ENCODE data around the gene SYAP1.
"Not testable (repeated sequence)": the region's sequence is repeated elsewhere in the genome, so short reads cannot be mapped to it uniquely, and the experiment has no call there.

Gene SYAP1

DNA sequence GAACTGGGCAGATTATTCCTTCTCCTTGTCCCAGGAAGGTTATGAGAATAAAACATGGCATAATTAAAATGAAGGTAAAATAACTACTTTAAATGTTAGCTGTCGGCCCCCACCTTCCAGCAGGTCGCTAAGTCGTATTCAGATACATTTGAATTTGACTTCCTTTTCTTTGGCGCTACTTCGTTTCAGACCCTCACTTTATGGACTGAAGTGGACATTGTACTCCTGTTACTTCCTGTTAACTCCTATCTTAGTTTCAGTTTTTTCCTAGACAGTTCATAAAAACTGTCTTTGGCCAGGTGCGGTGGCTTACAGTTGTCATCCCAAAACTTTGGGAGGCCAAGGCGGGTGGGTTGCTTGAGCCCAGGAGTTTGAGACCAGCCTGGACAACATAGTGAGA, 5.7 kb downstream of the SYAP1 start:
- no peak for DNase-seq (ENCODE audit: low read depth)

DNA sequence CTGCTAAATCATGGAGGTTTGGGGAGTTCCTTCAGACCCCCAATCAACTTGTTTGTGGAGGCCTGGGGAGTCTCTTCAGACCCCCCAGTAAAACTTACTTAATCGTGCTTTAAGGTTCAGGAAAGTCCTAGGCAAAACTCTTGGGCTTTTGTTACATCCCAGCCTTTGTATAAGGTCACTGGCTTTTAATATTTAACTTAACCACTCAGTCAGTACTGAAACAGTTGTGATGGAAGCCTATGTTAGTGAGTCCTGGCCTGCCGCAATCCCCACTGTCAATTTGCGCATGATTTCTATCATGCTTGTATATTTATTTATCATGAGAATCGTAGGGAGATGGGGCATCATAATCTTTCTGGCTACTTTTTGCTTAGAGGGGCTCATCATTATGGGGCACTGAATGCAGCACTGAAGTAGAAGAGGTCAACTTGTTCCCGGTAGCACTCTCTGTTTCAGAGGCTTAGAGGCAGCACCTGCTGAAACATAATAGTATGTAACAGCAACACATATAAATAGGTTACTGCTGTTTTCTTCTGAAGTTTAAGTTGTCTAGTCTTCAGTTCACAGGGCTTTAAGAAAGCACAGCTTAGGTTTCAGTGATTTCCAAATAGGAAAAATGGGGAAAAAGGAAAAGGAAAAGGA, 7.1 kb downstream of the SYAP1 start:
- not testable (repeated sequence) for DNase-seq (ENCODE audit: low read depth)

DNA sequence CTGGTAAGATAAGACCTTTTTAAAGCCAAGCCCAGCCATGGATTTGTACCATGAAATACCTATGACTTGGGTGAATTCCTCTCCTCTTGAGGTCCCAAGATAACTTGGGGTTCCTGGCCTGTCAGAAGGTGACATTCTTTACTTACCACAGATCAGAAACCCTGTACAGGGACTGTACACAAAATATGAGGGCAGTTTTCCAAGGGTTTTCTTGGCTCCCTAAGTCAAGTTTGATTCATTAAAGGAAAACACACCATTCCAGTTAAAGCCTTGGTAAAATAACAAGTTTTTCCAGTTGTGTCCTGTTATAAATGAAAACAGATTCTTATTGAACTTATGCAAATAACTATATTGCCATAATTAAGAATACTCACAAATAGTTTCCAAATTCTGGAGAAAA, 8.2 kb downstream of the SYAP1 start:
- DNase-seq (ENCODE audit: low read depth): no peak

DNA sequence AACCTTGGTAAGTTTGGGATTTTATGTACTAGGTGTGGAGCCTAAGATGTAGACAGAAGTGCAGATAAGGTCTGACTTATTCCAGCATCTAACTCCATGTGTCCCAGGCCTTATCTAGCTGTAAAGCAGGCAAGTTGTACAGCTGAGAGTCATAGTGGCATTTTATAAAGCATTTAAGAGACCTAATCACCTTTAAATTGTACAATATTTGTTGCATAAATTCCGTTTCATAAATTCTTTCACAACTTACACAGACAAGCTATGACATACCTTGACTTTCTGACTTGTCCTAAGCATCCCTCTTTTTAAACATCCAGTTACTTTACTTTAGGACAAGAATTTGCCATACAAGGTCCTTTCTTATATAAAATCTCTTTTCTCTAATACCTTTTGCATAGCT, 11.0 kb downstream of the SYAP1 start:
- no peak for DNase-seq (ENCODE audit: low read depth)

DNA sequence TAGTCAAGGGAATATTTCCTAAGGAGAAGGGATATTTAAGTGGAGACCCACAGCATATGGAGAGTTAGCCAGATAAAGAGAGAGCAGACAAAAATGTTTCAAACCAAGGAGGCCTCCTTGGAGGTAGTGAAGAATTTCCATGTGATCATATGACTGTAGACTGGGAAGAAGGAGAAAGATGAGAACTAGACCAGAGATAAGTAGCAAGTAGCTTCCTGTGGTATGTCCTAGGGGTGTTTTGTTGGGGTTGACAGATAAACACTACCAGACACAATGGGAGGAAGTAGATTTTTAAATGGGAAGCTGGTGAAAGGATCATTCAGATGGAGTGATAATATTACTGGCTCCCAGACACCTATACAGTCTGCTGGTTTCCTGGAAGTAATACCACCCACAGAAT, 13.6 kb downstream of the SYAP1 start:
- DNase-seq (ENCODE audit: low read depth): no peak

DNA sequence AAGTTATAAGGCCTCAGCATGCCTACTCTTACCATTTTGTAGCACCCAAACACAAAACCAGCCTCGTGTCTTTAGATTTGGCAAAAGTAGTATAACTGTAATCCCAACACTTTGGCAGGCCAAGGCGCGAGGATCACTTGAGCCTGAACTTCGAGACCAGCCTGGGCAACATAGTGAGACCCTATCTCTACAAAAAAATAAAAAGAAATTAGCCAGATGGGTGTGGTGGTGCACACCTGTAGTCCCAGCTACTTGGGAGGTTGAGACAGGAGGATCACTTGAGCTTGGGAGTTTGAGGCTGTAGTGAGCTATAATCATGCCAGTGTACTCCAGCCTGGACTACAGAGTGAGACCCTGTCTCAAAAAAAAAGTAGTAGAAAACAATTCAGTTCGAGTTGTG, 17.6 kb downstream of the SYAP1 start:
- no peak for DNase-seq (ENCODE audit: low read depth)

DNA sequence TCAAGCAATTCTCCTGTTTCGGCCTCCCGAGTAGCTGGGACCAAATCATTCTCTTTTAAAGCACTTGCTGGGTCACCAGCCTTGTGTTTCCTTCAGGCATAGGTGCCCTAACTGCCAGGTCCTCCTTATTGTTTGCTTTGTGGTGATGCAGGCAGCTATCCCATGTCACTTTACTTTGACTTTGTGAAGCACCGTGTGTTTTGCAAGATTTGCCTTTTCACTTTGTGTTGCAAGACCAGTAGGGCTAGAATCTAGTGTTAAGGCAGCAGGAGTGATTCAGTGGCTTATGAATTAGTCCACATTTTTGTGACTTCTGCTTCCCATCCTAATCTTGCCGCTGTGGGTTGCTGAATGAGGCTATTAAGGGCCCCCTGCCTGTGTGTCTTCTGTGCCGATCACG, 20.2 kb downstream of the SYAP1 start:
- DNase-seq (ENCODE audit: low read depth): no peak

DNA sequence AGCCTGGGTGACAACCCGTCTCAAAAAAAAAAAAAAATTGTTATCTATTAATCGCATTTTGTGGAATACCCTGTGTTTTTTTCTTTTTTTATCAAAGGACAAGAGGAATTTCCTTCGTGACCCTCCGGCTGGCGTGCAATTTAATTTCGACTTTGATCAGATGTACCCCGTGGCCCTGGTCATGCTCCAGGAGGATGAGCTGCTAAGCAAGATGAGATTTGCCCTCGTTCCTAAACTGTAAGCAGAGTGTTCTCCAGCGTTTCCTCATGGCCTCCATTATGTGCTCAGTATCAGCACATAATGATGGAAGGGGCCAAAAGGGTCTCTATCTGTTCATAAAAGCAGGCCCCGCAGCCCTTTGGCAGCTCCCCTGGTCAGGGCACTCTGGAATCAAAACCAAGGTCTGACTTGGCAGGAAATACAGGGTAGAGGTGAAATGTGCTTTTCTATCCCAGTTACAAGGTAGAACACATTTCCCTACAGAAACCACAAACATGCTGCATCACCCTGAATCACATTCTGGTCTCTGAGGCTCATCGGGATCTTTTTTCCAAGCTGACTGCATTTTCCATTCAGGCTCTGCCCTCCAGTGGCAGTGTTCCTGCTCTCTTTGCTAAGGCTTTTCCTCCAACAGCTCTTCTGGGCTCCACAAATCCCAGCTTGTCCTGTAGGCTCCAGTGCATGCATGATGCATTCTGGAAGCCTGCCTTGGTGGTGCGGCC, 24.4 kb downstream of the SYAP1 start:
- DNase-seq (ENCODE audit: low read depth): no peak

DNA sequence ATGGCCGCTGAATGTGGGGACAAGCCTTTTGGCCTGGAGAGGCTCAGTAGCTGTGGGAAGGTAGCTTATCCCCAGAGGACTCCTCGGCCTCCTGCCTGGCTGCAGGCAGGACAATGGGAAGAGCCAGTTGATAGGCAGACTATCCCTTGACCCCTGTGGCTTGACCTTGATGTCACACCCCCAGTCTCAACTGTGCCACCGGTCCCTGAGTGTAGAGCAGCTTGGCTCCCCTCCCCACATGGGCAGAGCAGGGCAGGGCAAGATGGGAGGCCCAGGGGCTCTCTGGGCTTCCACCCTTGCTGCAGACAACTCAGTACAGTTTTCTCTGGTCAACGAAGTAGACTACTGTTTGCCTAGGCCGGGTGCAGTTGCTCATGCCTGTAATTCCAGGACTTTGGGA, 25.7 kb downstream of the SYAP1 start:
- DNase-seq (ENCODE audit: low read depth): no peak

DNA sequence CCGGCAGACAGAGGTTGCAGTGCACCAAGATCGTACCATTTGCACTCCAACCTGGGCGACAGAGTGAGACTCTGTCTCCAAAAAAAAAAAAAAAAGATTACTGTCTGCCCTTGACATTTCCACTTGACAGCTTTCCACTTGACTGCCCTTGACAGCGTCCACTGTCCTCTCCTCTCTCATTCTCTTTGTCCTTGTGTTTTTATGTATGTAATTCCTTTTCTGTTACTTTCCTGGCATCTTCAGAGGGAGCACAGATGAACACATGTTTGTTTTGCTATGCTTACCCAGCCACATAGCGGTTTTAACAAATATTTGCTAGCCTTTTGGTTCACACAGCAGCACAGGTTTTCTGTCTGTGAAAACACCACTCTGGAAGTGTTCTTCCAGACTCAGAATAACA, 26.2 kb downstream of the SYAP1 start:
- no peak for DNase-seq (ENCODE audit: low read depth)

DNA sequence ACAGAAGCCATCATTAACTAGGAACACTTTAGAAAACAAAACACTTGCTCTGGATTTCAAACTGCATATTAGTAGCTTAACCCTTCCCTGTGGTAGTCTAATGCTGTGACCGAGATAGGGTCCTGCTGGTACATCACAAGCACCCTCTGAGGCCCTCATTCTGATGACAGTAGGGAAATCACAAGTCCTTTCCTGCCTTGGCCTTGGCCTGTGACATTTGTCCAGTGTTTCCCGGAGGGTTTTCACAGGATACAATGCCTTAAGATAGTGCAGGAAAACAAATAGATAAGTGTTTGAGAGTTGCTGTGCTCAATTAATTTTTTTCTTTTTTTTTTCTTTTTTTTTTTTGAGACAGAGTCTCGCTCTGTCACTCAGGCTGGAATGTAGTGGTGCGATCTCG, 29.0 kb downstream of the SYAP1 start:
- no peak for DNase-seq (ENCODE audit: low read depth)

DNA sequence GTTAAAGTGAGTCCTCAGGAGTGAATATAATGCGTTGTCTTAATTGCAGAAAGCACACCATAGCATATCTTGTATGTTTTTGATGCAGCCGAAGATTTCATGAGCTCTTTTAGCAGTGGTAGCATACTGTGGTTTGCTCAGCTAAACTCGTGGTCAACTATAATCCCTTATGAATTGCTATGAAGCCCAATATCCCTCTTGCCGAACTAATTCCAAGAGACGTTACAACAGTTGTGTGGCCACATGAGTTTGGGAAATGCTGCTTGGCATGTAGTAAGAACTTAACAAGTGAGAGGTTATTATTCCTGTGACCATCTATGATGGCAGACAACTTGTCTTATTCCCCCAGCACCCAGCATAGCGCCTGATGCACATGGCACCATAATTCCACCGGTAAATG, 30.7 kb downstream of the SYAP1 start:
- no peak for DNase-seq (ENCODE audit: low read depth)

DNA sequence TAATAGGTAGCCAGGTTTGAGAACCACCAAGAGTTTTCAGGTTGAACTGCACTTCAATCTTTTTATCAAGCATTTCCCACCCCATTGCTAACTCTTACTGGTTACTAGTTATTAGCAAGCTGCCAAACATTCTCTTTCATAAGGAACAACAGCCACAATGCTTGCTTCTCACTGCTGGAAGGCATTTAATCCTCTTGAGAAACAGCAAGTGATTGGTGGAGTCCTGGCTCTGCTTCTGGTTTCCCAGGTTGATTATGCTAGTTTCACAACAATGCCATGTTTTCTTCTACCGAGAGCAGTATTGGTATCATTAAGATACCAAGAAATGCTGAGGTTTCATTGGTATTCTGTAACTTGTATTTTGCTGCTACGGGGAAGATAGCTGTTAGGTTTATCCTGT, 34.6 kb downstream of the SYAP1 start:
- no peak for DNase-seq (ENCODE audit: low read depth)

DNA sequence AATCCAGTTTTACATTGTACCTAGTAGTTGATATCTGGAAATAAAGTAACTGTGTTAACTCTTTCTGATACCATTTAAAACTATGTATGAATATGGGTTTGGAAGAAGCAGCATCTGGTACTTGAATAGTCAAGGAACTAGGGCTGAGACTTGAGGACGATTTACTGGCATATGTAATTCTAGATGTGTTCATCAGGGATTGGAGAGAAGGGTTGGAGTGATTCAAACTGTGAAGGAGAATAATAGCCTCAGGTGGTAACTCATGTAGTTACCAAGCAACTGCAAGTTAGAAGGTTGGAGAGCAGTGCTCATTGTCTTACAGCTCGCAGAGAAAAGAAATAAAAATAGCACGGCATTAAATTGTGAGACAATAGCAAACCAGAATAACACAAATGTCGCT, 37.3 kb downstream of the SYAP1 start:
- no peak for DNase-seq (ENCODE audit: low read depth)

DNA sequence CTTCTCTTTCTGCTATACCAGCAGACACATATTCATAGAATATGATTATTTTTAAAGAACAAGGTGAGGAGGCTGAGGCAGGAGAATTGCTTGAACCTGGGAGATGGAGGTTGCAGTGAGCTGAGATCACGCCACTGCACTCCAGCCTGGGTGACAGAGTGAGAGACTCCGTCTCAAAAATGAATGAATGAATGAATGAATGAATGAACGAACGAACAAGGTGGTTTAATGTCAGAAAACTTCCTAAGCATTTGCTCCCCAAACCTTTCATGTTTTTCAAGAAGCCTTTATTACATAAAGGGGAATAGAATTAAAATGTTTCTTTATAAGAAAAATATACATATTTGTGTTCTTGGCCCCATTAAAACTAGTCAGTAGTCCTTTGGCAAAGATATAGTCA, 42.1 kb downstream of the SYAP1 start:
- DNase-seq (ENCODE audit: low read depth): not testable (repeated sequence)

DNA sequence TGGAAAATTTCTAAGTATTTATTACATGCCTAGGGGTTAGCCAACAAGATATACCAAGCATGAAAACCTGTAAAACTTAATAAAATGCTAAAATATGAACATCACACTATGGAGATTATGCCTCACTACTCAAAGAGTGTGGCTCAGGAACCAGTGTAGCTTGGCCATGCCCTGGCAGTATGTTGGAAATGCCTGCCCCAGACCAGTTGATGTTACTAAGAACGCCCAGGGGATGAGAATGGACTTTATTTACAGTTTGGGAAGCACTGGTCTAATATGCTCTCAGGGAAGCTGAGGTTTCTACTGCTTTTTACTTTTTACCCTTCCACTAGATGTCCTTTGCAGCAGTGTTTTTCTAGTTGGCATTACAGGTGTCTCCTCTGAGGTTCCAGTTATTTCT, 43.2 kb downstream of the SYAP1 start:
- DNase-seq (ENCODE audit: low read depth): no peak

DNA sequence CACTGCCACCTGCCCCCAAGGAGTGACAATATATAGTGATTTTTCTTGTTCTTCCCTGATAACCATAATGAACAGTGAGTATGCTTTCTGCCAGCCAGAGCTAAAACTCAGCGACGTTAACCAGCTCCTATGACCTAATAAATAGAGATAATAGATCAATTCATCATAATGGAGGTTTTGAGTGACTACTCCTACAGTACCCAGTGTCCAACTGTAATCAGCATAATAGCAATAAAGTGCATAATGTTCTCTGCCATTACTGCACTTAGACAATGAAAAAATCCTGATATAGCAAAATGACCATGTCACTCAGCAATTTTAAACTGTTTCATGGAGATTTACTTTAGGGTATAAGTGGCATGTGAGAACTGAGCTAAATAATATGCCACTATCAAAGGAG, 46.2 kb downstream of the SYAP1 start:
- DNase-seq (ENCODE audit: low read depth): no peak

DNA sequence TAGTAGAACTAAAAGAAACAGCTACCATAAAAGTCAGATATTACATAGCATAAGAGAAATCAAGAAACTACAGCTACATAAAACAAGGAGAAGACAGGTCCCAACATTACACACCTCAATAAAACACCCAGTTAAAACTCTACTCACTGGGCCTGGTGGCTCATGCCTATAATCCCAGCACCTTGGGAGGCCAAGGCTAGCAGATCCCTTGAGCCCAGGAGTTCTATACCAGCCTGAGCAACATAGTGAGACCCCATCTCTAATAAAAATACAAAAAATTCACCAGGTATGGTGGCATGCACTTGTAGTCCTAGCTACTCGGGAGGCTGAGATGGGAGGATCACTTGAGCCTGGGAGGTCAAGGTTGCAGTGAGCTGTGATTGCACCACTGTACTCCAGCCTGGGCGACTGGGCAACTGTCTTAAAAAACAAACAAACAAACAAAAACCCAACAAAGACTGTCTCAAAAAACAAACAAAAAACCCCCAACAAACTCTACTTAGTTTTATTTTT, 51.6 kb downstream of the SYAP1 start:
- no peak for DNase-seq (ENCODE audit: low read depth)

DNA sequence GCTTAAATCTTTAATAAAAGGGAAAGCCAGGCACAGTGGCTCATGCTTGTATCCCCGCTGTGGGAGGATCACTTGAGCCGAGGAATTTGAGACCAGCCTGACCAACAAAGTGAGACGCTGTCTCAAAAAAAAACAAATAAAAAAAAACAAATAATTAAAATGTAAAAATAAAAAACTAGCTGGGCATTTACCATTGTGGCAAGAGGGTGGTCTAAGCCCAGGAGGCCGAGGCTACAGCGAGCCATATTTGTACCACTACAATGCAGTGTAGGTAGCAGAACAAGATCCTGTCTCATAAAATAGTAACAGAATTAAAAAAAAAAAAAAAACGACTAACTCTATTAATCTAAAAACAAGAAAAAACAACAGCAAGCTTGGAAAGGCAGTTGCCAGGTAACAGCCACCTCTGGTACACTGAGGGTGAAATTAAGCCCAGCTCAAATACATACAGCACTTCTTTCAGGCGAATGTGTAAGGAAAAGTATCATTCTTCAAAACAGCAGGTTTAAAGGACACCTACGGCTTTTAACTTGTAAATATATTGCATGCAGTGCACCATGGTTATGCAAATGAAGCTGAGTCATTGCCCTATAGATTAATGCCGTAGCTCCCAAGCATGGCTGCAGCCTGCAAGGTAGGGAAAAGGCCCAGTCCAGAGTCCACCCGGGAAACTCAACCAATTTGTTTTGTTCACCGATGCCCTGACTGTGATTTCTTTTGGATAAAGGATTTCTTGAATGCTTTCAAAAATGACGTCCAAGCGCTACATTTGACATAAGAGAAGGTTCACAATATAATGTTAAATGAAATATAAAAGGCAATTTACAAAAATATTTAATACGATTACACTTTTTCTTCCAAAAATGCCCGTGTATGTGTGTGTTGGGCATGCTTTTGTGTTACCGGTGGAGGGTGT, 52.3 kb downstream of the SYAP1 start:
- DNase-seq (ENCODE audit: low read depth): no peak

DNA sequence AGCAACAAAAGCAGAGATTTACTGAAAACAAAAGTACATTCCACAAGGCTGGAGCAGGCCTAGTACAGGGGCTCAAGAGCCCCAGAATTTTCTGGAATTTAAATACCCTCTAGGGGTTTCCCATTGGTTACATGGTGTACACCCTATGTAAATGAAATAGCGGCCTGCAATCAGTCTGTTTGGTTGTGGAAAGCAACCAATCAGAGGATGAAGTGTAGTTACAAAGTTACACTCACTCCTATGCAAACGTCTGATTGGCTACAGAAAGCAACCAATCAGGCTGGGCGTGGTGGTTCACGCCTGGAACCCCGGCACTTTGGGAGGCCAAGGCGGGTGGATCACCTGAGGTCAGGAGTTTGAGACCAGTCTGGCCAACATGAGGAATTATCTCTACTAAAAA, 53.0 kb downstream of the SYAP1 start:
- DNase-seq (ENCODE audit: low read depth): no peak

DNA sequence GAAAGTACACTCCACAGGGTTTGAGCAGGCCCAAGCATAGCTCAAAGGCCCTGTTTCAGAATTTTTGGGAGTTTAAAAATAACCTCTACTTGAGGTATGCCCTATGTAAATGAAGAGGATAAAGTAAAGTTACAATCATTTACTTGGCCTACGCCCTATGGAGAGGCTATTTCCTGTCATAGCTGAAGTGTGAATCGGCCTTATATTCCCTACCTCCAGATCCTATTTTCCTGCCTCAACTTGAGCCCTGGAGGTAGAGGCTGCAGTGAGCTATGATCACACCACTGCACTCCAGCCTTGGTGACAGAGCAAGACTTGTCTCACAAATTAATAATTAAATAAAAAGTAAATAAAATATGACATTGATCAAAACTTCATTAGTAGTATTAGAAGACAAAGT, 55.3 kb downstream of the SYAP1 start:
- DNase-seq (ENCODE audit: low read depth): no peak

DNA sequence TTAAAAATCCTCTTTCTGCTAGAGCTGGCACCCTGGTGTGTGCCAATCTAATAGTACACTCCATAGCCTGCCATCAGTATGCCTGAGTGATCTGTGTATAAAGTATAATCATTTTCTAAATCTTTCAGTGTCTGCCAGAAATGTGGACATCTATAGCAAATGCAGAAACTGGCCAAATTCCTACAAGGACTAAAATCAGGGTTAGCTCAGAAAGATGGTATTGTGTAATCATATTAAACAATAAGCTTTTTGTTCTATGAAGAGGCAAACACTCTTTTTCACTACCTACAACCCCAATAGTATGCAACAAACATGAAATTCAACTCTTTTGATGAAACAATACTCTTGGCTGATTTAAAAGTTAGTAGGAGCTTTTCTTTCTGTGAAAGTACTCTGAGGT, 59.1 kb downstream of the SYAP1 start:
- DNase-seq (ENCODE audit: low read depth): no peak

DNA sequence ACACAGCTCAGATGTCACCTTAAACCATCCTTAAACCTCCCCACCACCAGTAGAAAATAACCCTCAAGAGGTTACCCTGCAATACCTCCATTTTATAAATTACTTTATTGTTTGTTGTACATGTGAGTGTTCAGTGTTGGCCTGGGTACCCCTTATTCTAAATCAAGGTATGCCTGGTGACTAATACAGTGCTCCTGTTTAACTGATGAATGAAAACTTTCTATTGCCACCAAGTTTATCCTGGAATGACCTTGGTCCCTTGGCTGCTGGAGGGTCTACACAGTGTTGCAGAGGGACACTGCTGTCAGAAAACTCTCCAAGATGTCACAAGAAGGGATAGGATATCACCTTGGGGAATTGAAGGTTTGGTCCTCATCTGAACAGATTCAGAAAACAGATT, 59.6 kb downstream of the SYAP1 start:
- no peak for DNase-seq (ENCODE audit: low read depth)

All from stimulated activated CD8-positive, alpha-beta memory T cell treated with anti-CD3 and anti-CD28 coated beads, Interleukin-12 subunit alpha, Interleukin-12 subunit beta, amount 100 ng/mL, for 1 hour (primary cell).